ENCODE measurements around the gene PRDM16. TPM values are rescaled to one million over a fixed set of nuclear protein-coding genes. Genes with fewer than 3 reads are reported as not detected.

PRDM16 gene
- total RNA-seq, 1 experiment from 2014 or later, result 6.1 TPM

DNA sequence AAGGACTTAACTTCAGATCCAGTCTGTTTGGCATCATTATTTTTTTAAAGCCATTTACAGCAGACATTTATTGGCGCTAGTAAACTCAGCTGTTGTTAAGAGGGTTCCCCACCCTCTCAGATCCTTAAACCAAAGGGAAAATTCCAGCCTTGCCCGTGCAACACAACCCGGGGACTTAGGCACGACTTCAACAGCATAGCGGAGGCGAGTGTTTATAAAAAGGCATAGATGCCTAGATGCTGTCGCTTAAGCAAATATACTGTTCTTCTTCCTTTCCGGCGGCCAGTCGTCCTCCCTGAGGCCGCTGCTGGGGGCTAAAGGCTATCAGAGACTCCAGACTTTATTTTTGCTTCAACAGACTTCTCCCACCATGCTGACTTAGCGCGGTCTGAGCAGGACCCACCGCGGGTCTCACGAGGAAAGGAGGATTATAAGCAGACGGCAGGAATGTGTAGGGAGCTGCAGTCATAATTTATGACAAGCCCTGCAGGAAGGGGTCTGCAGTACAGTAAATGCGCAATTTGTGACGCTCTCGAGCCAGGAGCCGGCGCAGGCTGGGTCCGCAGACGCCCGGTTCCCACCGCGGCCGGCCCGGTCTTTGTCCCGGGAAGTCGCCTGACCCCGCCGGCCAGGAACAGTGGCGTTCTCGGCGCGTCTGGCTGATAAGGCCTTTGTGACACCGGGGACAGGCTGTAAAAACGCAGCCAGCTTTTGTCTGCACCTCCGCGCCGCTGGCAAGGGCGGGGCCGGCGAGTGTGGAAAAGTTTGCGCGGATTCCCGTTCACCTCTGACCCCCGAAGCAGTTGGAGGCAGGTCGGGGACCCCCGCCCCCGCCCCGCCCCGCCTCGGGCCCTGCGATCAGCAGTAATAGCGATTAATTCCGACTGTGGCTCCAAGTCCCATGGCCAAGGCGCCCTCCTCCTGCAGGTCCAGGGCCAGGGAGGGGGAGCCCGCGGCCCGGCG, 324.3 kb downstream of the PRDM16 start:
- no peaks in the 10 kb centered on the region for H3K27me3 ChIP-seq (ENCODE audit: insufficient read depth, low read length)
- POLR2A ChIA-PET, result no interaction called here
- intact Hi-C loops (cut with micrococcal nuclease), result no loop called here

More for the DNA sequence above, 324.3 kb downstream of the PRDM16 start:
- ATAC-seq (no peak), DNase-seq (ENCODE audit: low read depth, low spot score) (no peak)
- Histone ChIP-seq H3K36me3 (ENCODE audit: control insufficient read depth in 1 of 2, insufficient read depth in 2 of 2, low read length in 2 of 2) (no peaks in the 10 kb centered on the region), H3K27ac (ENCODE audit: low read depth, low read length) (no peak overlapping the region), H3K9me2 (ENCODE audit: insufficient read depth) (no peaks in the 10 kb centered on the region), H3K9ac (ENCODE audit: low read length) (no peak overlapping the region), H3K9me3 (ENCODE audit: control insufficient read depth in 1 of 2, insufficient read depth in 1 of 2, low read depth in 1 of 2, low read length in 2 of 2) (no peaks in the 10 kb centered on the region), H3K79me2 (ENCODE audit: insufficient read depth, low read length) (no peaks in the 10 kb centered on the region), H3K4me3 (replicated peaks in 1 of 2; ENCODE audit: low read depth in 1 of 2, low read length in 2 of 2) (no peak overlapping the region), H3K4me2 (ENCODE audit: low read length) (no peak overlapping the region), H3K4me1 (ENCODE audit: control insufficient read depth in 1 of 2, insufficient read depth in 2 of 2, low read length in 2 of 2) (no peaks in the 10 kb centered on the region), H2AFZ (ENCODE audit: low read depth, low read length, poor library complexity, severe bottlenecking) (no peak overlapping the region), H4K20me1 (ENCODE audit: insufficient read depth) (no peaks in the 10 kb centered on the region)
- TF ChIP-seq TCF7L2 (IDR thresholded peaks at IDR 0.05; ENCODE audit: borderline replicate concordance, extremely low read depth, insufficient read depth, insufficient read length) (no peak), REST (IDR thresholded peaks at IDR 0.05; ENCODE audit: low read depth) (no peak), SP1 (IDR thresholded peaks at IDR 0.05; ENCODE audit: low read depth) (no peak), POLR2A (IDR thresholded peaks at IDR 0.05; ENCODE audit: borderline replicate concordance, extremely low read depth, insufficient read depth, insufficient read length) (no peak), CEBPB (IDR thresholded peaks at IDR 0.05; ENCODE audit: low read depth) (no peak), ZFX (IDR thresholded peaks at IDR 0.05) (no peak), EZH2 (IDR thresholded peaks at IDR 0.05) (no peak), EGR1 (IDR thresholded peaks at IDR 0.05; ENCODE audit: low read depth) (no peak), ELF1 (IDR thresholded peaks at IDR 0.05; ENCODE audit: borderline replicate concordance, low read depth) (no peak), CBX3 (IDR thresholded peaks at IDR 0.05; ENCODE audit: low read depth) (no peak), SRF (IDR thresholded peaks at IDR 0.05; ENCODE audit: low read depth) (no peak), JUND (IDR thresholded peaks at IDR 0.05) (no peak), YY1 (IDR thresholded peaks at IDR 0.05; ENCODE audit: extremely low read depth, insufficient replicate concordance, low read depth, low read length) (no peak), CTCF (IDR thresholded peaks at IDR 0.05 in 2 of 3, conservative IDR thresholded peaks at IDR 0.05 in 1 of 3; ENCODE audit: borderline replicate concordance in 1 of 3, insufficient read depth in 1 of 3, low read depth in 2 of 3, low read length in 2 of 3) (no peak), SIN3A (IDR thresholded peaks at IDR 0.05; ENCODE audit: low read depth) (no peak)
- TF ChIP-seq, protein P1, sequence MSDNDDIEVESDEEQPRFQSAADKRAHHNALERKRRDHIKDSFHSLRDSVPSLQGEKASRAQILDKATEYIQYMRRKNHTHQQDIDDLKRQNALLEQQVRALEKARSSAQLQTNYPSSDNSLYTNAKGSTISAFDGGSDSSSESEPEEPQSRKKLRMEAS (IDR thresholded peaks at IDR 0.05), result no peak
- BruUV-seq (replicated peaks), result no TSS peak
- ChIA-PET CTCF (no interaction called here), RAD21 (ENCODE audit: low non-redundant PET in 1 of 2, low total read pairs in 2 of 2, uncharacterized antibody in 2 of 2, unreplicated experiment in 2 of 2) (no interaction called here)
